HepG2 (cell line): ENCODE measurements around the gene C5orf34. TPM values are rescaled to one million over a fixed set of nuclear protein-coding genes. Genes with fewer than 3 reads are reported as not detected.

ENCODE experiments used
- ARID3A ChIP-seq: IDR thresholded peaks from 2 replicates; pipeline ENCODE4 v1.6.1; 2012; ENCODE audit warnings: low read depth, low read length, improper control_type of control experiment
- ARNTL ChIP-seq: sonication (generic); formaldehyde crosslinking; IDR thresholded peaks from 2 replicates; pipeline ENCODE4 v1.4.0; 2020; ENCODE audit warnings: mild to moderate bottlenecking, missing genetic modification reagents
- KLF9 ChIP-seq: IDR thresholded peaks from 2 replicates; pipeline ENCODE4 v1.6.1; 2016; ENCODE audit warnings: low read depth
- MEIS2 ChIP-seq: sonication (generic); formaldehyde crosslinking; IDR thresholded peaks from 2 replicates; pipeline ENCODE4 v1.9.0; 2021; ENCODE audit warnings: mild to moderate bottlenecking, missing genetic modification reagents
- NRL ChIP-seq: sonication (generic); formaldehyde crosslinking; IDR thresholded peaks from 2 replicates; pipeline ENCODE4 v1.5.0; 2020; ENCODE audit warnings: missing genetic modification reagents, mild to moderate bottlenecking, moderate library complexity, borderline replicate concordance
- PCBP2 ChIP-seq: fragments of 200-400 bp; formaldehyde crosslinking; optimal IDR thresholded peaks from 2 replicates; pipeline ENCODE3; 2018; ENCODE audit warnings: low read length, low read depth; ENCODE audit not compliant: poor library complexity, severe bottlenecking
- SOX13 ChIP-seq, 3 experiments: fragments of 450-650 bp in 1 of 3; sonication (generic) in 1 of 3; formaldehyde crosslinking in 1 of 3; IDR thresholded peaks in 2 of 3; conservative IDR thresholded peaks in 1 of 3; 2 replicates each; pipeline versions ENCODE4 v1.5.0 to v1.6.1; 2016 to 2020; ENCODE audit warnings: antibody characterized with exemption in 1 of 3, mild to moderate bottlenecking in 1 of 3, missing compliant biosample characterization in 1 of 3, missing genetic modification reagents in 1 of 3, moderate library complexity in 1 of 3
- ZFYVE20 ChIP-seq: sonication (generic); formaldehyde crosslinking; IDR thresholded peaks from 2 replicates; pipeline ENCODE4 v1.8.0; 2023; ENCODE audit warnings: low read depth, mild to moderate bottlenecking, moderate library complexity, missing genetic modification reagents, borderline replicate concordance
- ZNF282 ChIP-seq: fragments of 450-650 bp; IDR thresholded peaks from 2 replicates; pipeline ENCODE4 v1.6.1; 2018; ENCODE audit not compliant: partially characterized antibody
- ZNF3 ChIP-seq: IDR thresholded peaks from 2 replicates; pipeline ENCODE4 v1.7.0; 2017; ENCODE audit warnings: inconsistent platforms
- ZNF350 ChIP-seq: sonication (generic); formaldehyde crosslinking; IDR thresholded peaks from 2 replicates; pipeline ENCODE4 v1.4.0; 2020; ENCODE audit warnings: mild to moderate bottlenecking, low read depth, missing genetic modification reagents, borderline replicate concordance
- ZNF362 ChIP-seq: sonication (generic); formaldehyde crosslinking; IDR thresholded peaks from 2 replicates; pipeline ENCODE4 v1.4.0; 2020; ENCODE audit warnings: missing genetic modification reagents, mild to moderate bottlenecking, borderline replicate concordance
- ZNF496 ChIP-seq: sonication (generic); formaldehyde crosslinking; IDR thresholded peaks from 2 replicates; pipeline ENCODE4 v1.8.1; 2023; ENCODE audit warnings: mild to moderate bottlenecking, moderate library complexity, missing genetic modification reagents; ENCODE audit not compliant: insufficient replicate concordance
- ZNF768 ChIP-seq: sonication (generic); formaldehyde crosslinking; IDR thresholded peaks from 2 replicates; pipeline ENCODE4 v1.4.0; 2020; ENCODE audit warnings: missing genetic modification reagents
- polyA plus RNA-seq, 8 experiments: library from polyadenylated mRNA; depleted of rRNA in 3 of 8; stranded (reverse) in 7 of 8; unstranded in 1 of 8; fragments of >200 nt; fragmentation: Illumina TruSeq in 4 of 8; extraction: Trizol in 4 of 8; gene quantifications; 2 replicates each; pipeline versions ENCODE4 v1.2.1 to v1.2.3, GENCODE V29; 2011 to 2016; ENCODE audit warnings: low read depth in 4 of 8, missing spikeins in 1 of 8, mixed read lengths in 1 of 8; ENCODE audit not compliant: insufficient read depth in 1 of 8
- total RNA-seq, 5 experiments: library from RNA; depleted of rRNA; stranded (reverse); fragments of >200 nt; fragmentation: Illumina TruSeq; extraction: Trizol; gene quantifications; 2 replicates each; pipeline ENCODE4 v1.2.3, GENCODE V29; 2016; ENCODE audit warnings: low read depth in 1 of 5
- TF ChIP-seq, protein P1 (sequence below): sonication (generic); formaldehyde crosslinking; IDR thresholded peaks from 2 replicates; pipeline ENCODE4 v1.5.1; 2020; ENCODE audit warnings: mild to moderate bottlenecking, missing genetic modification reagents, moderate library complexity

Gene C5orf34
- total and polyA plus RNA-seq, 2 of the 13 experiments (the other 11 are each of a cell fraction or from before 2014, with no cell fraction given), result 3.2 to 6.4 TPM

DNA sequence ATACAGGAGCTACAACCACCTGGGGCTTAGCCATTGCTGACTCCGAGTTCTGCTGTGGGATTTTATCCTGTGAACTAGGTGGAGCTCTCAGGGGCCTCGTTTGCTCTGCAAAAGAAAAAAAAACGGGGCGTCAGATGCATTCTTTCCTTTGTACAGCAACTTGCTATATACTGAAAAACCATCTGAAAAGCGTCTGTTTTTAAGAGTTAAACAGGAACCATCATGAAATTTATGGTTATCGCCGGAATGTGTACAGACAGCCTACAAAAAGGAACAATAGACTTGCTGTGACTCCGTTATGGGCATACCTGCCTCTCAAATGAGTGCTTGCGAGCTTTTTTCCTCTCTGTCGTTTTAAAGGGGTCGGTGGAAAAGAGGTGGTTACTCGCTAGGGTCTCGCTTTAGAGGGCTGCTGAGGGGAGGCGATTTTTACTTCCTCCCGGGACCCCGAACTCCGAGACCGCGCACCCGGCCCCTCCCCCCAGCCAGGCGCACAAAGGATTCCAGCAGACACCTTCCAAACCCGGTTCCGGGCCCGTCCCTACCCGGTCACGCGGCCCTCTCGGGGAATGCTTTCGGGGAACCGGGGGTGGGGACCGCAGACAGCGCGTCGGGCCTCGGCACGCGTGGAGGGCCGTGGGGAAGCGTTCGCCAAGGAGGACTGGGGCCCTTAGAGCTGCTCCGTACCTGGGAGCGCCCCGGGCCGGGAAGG is 41.1 kb upstream of the C5orf34 start (continued):
- TF ChIP-seq, protein P1, sequence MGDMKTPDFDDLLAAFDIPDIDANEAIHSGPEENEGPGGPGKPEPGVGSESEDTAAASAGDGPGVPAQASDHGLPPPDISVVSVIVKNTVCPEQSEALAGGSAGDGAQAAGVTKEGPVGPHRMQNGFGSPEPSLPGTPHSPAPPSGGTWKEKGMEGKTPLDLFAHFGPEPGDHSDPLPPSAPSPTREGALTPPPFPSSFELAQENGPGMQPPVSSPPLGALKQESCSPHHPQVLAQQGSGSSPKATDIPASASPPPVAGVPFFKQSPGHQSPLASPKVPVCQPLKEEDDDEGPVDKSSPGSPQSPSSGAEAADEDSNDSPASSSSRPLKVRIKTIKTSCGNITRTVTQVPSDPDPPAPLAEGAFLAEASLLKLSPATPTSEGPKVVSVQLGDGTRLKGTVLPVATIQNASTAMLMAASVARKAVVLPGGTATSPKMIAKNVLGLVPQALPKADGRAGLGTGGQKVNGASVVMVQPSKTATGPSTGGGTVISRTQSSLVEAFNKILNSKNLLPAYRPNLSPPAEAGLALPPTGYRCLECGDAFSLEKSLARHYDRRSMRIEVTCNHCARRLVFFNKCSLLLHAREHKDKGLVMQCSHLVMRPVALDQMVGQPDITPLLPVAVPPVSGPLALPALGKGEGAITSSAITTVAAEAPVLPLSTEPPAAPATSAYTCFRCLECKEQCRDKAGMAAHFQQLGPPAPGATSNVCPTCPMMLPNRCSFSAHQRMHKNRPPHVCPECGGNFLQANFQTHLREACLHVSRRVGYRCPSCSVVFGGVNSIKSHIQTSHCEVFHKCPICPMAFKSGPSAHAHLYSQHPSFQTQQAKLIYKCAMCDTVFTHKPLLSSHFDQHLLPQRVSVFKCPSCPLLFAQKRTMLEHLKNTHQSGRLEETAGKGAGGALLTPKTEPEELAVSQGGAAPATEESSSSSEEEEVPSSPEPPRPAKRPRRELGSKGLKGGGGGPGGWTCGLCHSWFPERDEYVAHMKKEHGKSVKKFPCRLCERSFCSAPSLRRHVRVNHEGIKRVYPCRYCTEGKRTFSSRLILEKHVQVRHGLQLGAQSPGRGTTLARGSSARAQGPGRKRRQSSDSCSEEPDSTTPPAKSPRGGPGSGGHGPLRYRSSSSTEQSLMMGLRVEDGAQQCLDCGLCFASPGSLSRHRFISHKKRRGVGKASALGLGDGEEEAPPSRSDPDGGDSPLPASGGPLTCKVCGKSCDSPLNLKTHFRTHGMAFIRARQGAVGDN (CRISPR knock-in tag), result no peak
- TF ChIP-seq ZNF282 (no peak), KLF9 (no peak), ZNF3 (CRISPR knock-in tag) (no peak), MEIS2 (CRISPR knock-in tag) (no peak), ZNF350 (CRISPR knock-in tag) (0 out of 2 replicates have a peak, but pooled peaks have one; percentile 8), ARNTL (CRISPR knock-in tag) (peak; percentile 75), ZNF768 (CRISPR knock-in tag) (no peak; the same call in 1 of the 2 replicates), ARID3A (no peak), SOX13 (IDR thresholded peaks at IDR 0.05) (no peak), SOX13 (CRISPR knock-in tag; conservative IDR thresholded peaks at IDR 0.05 in 1 of 2, IDR thresholded peaks at IDR 0.05 in 1 of 2) (no peak), ZFYVE20 (CRISPR knock-in tag) (no peak), NRL (CRISPR knock-in tag) (no peak), ZNF362 (CRISPR knock-in tag) (no peak), ZNF496 (CRISPR knock-in tag) (no peak), PCBP2 (no peak)
- TF ChIP-seq, all 625 proteins: peak for 67
